HG03066 (cell line): ENCODE measurements around the gene LYRM7.
"Not testable (repeated sequence)": the region's sequence is repeated elsewhere in the genome, so short reads cannot be mapped to it uniquely, and the experiment has no call there.

Experiments
- ATAC-seq: cut with Tn5 transposase; IDR thresholded peaks from one replicate; pipeline ENCODE4 v1.9.1; 2021; ENCODE audit warnings: low read depth; ENCODE audit not compliant: unreplicated experiment

LYRM7 gene

GRCh38 chr5:131254025-131254424 lies 83.3 kb downstream of the LYRM7 start:
- ATAC-seq = not testable (repeated sequence)

GRCh38 chr5:131254741-131255140 lies 84.0 kb downstream of the LYRM7 start:
- no peak for ATAC-seq
